Left hindlimb (tissue), 1 donor: Measurements from ENCODE around the gene PLPP2.

Source experiments
- DNase-seq: peaks from one replicate; pipeline ENCODE4 v3.0.0-alpha.2; 2018

Gene PLPP2

DNA sequence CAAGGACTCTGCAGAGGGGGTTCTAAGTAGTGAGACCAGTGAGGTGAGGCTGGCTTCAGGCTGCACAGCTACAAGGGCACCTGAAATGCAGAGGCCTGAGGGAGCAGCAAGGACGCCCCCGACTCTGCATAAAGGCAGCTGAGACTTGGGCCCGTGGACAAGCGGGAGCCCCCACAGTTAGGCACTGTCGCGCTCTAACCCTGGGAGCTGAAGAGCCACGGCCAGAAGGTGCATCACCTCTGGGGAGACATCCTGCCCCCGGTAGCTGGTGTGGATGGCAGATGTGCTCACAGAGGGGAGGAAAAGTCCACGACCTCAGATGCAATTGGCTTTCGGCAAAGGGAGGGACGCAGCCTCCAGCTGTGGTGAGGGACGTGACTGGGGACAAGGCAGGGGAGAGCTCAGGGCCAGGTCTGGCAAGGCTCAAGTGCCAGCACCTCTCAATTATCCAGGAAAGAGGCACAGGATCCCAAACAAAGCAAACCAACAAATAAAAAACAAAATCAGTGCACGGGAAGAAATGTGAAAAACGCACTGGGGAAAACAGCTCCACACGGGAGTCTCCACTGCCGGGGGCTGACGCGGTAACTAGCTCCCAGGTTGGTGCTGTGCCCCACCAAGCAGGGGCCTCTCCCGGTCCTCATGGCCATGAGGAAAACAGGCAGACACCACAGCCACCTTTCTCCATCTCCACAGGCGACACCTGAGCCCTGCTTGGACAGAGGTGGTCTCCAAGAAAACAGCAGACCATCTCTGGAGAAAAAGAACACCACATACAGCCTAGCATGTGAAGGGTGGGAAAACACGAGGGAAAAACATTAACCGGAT lies 23.0 kb upstream of the PLPP2 start:
- DNase-seq = no peak

DNA sequence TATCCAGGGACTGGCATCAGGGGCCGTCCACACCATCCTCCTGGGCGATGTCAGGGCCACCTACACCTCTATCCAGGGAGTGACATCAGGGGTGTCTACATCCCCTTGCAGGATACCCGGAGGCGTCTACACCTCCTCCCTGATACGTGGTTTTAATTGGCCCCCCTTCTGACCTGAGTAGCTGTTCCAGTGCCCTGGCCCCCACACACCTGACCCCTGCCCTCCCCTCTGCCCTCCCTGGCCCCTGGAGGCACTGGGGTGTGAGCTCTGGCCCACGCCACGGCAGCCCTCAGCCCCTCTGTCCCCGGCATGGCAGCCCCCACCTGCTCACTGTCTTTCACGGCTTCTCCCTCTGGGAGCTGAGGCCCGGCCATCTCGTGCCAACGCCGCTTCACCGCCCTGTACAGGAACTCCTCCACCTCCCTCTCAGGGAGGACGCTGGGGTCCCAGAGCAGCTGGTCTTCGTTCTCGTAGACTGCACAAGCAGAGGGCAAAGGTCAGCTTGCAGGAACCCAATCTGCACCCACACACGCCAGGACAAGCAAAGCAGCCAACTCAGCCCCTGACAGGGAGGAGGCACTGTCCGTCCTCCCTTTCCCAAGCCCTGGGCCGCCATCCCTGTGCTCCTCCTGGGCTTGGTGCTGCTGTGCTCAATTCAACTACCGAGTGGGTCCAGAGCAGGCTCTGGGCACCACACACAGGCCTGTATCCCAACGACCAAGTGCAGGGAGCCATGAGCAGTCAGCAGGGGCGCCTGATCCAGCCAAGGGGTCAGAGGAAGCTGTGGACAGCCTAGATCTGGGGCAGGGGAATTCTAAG lies 22.2 kb upstream of the PLPP2 start:
- DNase-seq = no peak

DNA sequence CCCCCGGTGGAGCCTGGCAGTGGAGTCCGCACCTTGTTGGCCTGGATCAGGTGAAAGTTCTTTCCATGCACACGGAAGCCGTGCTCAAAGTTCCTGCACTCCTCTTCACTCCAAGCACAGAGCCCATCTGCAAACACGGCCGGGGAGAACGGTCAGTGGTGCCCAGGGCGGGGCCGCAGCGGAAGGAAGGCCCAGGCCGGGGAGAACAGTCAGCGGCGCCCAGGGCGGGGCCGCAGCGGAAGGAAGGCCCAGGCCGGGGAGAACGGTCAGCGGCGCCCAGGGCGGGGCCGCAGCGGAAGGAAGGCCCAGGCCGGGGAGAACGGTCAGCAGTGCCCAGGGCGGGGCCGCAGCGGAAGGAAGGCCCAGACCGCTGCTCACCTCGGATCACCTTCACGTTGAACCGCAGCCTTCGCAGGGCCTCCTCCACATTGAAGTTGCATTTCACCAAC lies 20.6 kb upstream of the PLPP2 start:
- no peak for DNase-seq

DNA sequence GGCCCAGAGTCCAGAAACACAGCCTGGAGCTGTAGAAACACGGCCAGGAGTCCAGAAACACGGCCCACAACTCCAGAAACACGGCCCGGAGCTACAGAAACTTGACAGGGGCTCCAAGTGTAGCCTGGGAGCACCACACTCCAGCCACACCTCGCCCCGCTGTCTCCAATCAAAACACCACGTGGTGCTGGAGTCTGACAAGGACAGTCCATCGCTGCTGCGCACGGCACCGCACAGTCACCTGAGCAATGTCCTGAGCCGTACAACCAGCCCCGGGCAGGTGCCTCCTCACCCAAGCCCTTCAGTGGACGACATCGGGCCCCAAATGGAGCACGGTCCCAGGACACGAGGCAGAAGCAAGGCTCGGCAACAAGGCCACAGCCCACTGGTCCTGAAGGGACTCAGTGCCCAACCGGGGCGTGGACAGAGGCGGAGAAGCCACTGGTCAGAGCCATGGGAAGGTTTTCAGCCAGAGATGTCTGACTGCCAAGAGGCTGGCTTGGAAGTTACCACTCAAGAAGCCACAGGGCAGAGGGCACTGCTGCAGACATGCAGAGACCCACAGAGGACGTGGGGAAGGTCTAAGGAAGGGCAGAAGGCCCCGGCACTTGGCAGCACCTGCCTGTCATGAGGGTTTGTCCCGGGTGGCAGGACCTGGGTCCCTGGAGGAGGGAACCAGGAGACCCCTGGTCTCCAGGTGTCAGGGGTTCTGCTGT lies 19.7 kb upstream of the PLPP2 start:
- no peak for DNase-seq

DNA sequence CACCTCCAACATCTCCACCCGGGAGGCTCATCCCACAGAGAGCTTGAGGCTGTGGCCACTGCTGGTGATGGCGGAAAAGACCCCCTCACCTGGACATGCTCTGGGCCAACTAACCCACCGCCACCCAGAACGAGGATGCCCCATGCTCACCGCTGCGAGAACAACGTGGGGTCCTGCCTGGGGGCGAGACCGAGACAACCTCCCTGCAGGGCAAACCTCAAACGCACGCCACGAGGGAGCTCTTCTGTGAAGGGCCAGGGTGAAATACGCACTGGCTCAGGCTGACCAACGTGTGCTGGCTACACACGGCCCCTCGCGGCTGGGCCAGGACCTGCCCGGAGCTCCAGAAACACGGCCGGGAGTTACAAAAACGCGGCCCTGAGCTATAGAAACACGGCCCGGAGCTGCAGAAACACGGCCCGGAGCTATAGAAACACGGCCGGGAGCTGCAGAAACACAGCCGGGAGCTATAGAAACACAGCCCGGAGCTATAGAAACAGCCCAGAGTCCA lies 19.0 kb upstream of the PLPP2 start:
- DNase-seq = no peak

DNA sequence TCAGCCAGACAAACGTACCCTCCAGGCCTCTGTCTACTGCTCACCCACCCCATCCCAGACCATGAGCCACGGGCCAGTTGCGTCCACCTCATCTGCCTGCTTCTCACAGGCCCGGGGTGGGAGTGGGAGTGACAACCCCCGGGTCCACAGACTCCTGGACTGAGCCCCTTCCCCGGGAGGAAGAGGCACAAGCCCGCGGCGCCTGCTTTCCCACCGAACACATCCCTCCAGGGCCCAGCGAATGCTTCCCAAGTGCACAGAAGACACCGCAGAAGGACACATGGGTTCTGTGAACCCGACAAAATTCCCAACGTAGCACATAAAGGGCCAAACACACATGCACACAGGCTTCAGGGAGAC lies 18.0 kb upstream of the PLPP2 start:
- no peak for DNase-seq

DNA sequence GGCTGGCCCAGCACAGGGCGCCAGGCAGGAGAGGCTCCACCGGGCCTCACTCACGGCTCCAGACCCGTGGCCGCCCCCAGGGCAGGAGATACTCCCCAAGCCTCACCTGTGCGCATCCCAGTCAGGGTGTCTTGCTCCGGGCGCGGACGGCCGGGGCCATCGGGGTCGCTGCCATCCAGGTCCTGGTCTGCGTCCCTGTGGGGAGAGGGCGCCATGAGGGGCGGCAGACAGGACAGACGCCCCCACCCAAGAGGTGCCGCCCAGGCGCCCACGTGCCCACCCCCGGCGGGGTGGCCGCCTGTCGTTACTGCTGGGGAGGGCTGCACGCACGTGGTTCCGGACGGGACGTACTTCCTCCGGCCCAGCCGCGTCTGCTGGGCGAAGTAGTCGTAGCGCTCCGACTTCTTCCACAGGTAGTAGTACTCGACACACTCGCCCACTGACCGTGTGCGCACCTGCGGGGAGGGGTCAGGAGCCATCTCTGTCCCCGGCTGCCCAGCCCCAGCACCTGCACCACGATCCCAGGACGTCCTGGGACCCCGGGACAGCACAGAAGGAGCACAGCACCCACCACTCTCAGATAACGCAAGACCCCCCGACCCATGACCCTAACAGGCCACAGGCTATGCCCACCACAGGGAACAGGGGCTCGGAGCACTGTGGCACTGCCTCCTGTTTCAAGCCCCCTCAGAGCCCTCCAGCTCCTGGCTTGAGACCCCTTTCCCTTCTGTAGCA lies 17.4 kb upstream of the PLPP2 start:
- DNase-seq = no peak

DNA sequence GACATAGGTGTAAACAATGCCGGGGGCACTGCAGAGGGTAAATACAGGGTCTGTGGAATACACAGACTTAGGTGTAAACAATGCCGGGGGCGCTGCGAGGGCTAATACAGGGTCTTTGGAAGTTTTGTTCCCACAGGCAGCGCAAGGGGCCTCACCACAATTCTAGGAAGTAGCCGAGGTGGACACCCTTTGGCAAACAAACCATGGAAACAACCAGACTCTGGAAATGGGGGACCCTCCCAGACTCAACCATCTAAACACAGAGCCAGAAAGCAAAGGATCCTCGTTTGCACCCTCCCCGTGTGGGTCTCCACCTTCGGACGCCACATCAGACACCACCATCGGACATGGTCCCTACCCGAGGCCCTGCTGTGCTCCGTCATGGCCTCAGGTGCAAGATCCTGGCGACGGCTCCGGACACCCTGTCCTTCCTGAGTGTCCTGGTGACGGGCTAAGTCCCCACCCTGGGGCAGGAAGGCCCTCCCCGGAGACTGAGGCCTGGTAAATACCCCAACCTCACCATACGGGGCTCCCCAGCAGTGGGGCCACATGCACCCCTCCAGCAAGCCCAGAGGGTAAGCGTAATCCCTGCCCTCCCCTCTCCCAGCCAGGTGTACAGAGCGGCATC lies 16.7 kb upstream of the PLPP2 start:
- DNase-seq = no peak

DNA sequence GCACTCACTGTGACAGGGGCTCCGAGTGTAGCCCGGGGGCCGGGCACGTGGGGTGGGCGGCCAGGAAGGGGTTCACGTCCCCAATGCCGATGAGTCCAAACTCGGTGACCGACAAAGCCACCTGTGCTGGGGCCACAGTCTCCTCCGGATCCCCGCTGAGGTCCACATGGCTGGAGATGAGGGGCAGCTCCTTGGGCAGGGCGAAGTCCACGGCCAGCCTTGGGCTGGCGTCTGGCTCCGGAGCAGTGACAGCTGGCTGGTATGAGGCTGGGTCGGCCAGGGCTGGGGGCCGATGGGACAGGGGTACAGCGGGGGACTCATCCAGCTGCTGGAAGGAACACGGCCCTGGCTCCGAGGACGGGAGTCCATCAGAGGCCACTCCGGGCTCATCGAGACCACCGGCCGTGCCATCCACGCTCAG lies 15.9 kb upstream of the PLPP2 start:
- DNase-seq = no peak

DNA sequence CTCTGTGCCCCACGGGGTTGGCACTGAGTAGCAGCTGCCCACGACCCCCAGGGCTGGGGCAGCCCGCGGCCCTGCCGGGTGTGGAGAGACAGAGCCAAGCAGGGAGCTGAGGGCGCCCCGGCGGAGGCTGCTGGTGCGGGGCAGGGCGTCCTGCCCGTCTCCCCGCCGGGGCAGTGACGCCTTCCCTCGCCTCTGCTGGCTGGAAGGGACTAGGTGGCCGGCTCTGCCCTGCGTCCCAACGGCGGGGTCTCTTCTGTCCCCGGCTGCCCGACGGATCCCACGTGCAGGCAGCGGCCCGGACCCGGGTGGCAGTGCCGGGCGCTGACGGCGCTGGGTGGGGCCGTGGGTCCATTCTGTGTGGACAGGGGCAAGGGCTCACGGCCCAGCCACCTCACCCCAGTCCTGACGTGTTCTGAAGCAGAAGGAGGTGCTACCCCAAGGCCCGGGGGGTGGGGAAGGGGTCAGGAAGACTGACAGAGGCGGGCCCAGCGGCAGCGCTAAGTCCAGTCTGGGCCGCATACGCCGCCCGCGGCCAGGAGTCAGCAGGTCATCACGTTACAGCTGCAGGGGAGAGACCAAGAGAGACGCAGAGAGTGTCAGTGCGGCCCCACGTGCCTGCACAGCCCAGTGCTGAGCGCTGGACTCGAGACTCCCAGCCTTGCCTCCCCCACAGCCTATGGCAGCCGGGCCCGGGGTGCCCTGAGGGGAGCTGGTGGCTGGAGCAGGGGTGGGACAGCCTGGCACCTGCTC lies 15.1 kb upstream of the PLPP2 start:
- no peak for DNase-seq

DNA sequence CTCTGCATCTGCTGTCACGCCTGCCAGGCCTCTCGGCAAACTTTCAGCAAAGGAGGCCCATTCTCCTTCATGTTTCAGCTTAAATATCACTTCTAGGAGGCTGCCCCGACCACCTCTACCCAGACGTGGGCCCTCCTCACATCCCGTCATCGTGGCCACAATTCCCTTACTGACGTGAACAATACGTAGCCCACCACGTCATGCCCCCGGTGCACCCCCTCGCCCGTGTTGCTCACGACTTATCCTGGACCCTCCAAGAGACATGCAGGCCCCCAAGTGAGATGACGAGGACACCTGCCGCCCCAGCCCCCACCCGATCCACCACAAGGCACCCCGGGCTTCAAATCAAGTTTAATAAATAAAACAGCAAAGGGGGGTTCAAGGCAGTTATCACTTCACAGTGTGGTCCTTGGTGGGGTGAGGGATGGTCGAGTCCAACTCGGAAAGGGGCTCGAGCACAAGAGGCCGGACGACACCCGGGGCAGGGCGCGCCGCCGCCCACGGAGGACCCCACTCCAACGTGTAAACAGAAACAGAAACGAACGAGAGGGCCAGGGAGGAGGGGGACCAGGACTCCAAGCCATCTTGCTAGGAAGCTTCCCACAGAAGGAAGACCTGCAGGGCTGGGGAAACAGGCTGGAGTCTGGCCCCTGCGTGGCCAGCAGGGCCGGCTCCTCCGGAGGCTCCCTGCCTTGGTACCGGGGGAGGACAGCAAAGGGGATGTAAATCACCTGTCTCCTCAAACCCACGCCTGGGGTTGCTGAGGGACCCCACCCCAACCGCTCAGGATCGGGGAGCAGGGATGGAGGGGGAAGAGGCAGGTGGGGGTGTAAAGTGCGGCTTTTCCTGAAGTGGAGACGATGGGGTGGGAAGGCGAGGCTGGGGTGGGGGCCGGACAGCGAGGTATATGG lies 14.3 kb upstream of the PLPP2 start:
- DNase-seq = no peak

DNA sequence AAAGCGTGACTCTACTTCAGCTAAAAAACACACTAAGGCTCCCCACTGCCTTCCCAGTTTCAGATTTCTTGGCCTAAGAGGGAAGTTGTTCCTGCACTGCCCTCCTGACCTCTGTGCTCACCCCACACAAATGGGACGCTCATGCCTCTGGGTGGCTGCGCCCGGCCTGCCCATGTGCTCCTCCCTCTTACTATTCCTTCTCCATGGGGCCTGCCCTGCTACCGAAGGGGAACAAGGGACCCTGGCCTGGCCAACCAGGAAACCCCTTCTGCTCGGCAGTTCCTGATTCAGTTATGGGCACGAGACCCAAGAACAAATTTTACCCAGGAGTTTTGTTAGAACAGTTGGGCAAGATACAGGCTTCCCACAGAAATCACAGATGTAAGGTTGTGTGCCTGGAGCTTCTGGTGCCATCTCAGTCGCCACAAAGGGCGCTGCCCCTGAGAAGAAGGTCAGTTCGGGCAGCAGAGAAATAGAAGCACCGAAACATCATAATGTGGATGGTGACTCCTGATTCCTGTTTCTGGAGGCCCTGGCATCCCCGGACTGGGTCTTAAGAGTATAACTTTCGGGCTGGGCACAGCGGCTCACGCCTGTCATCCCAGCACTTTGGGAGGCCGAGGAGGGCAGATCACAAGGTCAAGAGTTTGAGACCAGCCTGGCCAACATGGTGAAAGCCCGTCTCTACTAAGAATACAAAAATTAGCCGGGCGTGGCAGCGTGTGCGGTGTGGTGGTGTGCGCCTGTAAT lies 5.4 kb upstream of the PLPP2 start:
- DNase-seq = no peak

DNA sequence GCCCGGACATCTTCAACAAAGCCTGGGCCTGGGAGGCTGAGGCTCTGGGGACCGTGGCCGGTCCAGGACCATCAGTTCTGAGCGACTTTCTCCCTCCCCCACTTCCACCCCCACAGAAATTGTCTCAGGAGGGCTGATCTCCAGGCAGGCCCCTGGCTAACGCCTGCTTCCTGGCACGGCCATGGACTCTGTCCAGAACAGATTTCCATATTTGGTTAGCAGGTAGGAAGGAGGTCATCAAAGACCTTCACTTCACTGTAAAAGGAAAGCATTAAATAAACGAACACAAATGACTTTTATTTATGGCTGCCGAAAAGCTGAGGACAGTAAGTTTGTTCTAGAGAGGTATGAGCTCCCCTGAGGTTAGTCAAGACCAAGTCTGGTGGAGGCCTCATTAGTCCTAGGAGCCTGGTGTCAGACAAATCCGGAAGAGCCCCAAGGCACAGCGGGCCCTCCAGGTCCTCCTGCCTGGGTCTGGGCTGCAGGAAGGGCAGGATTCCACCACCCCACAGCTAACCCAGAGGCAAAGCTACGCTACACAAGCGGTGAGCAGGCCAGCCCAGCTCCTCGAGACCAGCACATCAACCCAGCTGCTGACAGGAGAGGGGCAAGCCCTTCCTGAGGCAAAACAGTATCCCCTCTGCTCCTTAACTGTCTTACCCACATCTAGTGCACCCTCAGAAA lies 4.6 kb upstream of the PLPP2 start:
- DNase-seq = no peak

DNA sequence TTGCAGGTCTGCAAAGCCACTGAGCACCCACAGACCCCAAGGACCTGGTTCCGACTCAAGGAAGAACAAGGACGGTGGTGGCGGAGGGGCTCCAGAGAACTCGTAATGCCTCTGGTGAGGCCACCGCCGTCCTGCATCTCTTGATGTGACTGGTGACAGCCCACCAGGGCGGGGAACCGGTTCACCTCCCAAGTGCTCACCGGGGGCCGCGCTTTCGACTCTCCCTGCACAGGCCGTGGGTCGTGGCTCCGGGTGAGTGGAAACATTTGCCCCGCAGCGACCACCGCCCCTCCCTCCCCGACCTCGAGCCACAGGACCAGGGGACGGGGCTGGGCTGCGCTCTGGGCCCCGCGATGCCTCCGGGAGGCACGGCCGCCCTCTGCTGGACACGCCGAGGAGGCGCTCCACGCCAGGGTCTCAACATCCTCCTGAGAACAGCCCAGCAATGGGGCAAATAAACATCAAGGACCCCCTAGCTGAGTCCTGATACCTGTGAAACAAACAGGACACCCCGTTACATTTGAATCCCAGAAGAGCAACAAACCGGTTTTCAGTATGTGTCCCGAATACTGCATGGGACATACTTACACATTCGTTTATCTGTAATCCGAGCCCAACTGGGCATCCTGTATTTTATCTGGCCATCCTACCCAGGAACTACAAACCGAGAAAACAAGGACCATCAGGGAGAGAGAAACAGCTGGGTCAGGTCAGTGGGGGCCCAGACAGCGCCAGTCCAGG lies 3.9 kb upstream of the PLPP2 start:
- no peak for DNase-seq

DNA sequence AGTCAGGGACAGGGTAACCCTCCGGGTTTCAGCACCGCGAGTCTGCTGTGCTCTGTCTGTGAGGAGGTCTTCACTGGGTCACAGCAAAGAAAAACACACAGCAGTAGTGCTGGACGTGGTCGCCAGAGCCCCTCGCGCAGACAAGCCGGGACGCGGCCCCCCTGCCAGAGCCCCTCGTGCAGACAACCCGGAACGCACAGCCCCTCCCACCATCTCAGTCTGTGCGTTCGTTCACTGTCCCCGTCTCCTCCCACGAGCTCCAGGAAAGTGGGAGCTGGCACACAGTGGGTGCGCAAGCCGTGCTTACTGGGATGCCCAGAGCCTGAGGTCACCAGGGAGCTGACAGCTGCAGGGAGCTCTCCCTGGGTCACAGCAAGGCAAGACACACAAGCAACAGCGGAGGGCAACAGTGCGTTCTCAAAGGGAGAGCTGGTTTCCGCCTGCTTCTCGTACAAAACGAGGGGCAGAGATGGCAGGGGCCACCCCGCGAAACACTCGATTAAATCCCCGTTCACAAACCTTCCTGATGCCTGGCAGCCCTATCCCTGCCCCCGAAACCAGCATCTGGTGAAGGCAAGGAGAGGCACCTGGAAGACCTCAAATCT lies 3.2 kb upstream of the PLPP2 start:
- no peak for DNase-seq

DNA sequence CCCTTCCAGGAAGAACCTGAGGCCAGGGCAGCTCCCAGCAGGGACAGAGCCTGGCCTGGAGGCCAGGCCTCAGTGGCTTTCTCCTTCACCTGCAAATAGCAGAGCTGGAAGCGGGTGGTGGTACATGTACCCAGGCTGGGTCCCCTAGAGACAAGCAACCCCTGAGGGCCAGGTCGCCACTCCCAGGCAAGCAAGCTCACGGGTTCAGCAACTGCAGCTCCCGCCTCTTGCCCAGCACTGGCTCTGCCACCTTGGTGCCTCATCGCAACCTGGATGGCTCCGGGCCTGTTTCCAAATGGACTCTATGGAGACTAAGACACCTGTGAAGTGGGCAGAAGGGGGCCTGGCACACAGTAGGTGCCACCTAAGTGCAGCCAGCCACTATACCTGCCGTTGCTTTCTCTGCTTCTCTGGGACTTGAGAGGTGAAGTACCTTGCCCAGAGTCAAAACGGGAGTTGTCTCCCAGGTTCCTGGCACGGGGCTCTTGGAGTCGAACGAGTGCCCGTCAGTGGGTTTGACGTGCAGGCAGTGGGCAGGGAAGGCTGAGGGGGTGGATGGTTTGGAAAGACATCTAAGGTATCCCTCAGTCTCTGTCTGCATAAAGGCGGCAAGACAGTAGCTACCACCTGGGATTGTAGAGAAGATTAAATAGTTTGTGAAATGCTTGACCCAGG lies 2.4 kb upstream of the PLPP2 start:
- no peak for DNase-seq

DNA sequence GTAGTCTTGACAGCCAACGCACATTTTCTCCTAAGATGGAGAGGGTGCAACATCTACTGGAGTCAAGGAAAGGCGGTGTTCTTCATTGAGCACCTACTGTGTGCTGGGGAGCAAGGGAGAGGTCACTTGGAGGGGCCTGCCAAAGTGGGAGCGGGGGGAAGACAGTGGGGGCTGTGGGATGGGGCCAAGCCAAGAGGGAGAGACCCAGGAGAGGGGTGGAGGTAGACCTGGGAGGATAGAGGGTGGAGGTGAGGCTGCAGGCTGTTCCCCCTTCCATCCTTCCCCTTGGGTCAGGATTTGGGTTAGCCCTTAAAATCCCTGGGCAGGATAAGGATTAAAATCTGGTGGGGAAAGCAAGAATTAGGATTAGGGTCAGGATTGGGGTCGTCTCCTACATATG lies 1.7 kb upstream of the PLPP2 start:
- DNase-seq = no peak
